Left lung (tissue), 10 donors: Measurements from ENCODE around the gene INPP1. TPM values are rescaled to one million over a fixed set of nuclear protein-coding genes. Genes with fewer than 3 reads are reported as not detected.

Experiments
- ATAC-seq: fragments of 200-7000 bp; cut with Tn5 transposase; one replicate; pipeline ENCODE4 v1.9.1; 2020; ENCODE audit warnings: moderate library complexity
- DNase-seq, 4 donors: peaks; one replicate each; pipeline ENCODE4 v3.0.0-alpha.2; 2013 to 2020
- H3K27ac ChIP-seq, 2 donors: fragments of 200-600 bp; sonication (generic) in 1 of 2; one replicate each; pipeline versions ENCODE4 v1.5.0 to v1.8.0; 2020 to 2021
- H3K27me3 ChIP-seq, 2 donors: fragments of 200-600 bp; sonication (generic) in 1 of 2; one replicate each; pipeline versions ENCODE4 v1.5.0 to v1.8.0; 2020 to 2021
- H3K36me3 ChIP-seq, 2 donors: fragments of 200-600 bp; sonication (generic) in 1 of 2; one replicate each; pipeline versions ENCODE4 v1.5.0 to v1.8.0; 2020 to 2021
- H3K4me1 ChIP-seq, 2 donors: fragments of 200-600 bp; one replicate each; pipeline ENCODE4 v1.8.0; 2021
- H3K4me3 ChIP-seq, 2 donors: fragments of 200-600 bp; sonication (generic) in 1 of 2; one replicate each; pipeline versions ENCODE4 v1.5.0 to v1.8.0; 2020 to 2021; ENCODE audit warnings: mild to moderate bottlenecking in 1 of 2
- H3K9me3 ChIP-seq, 2 donors: fragments of 200-600 bp; sonication (generic) in 1 of 2; one replicate each; pipeline versions ENCODE4 v1.5.0 to v1.8.0; 2020 to 2021
- intact Hi-C, 2 donors: fragments of 100-400 bp; cut with DNase I; formaldehyde crosslinking; loops; one replicate each; pipeline versions ENCODE4 v1.11.2 to v1.14.2; 2022
- polyA plus RNA-seq, 6 donors: library from polyadenylated mRNA; unstranded; fragments of 120-200 nt; gene quantifications; one replicate each; pipeline ENCODE4 v1.2.1, GENCODE V29; 2013; ENCODE audit not compliant: insufficient read length in 6 of 6
- total RNA-seq, 2 donors: library from RNA; stranded (reverse); fragmentation: NEBNext Ultra II Directional; extraction: Animal tissue kit (Norgen Biotek cat#: 25700); gene quantifications; one replicate each; pipeline ENCODE4 v1.2.1, GENCODE V29; 2021
- TF ChIP-seq, protein P1 (sequence below), 2 donors: fragments of 200-600 bp; sonication (generic) in 1 of 2; IDR thresholded peaks; one replicate each; pipeline versions ENCODE4 v1.5.0 to v1.8.0; 2021; ENCODE audit warnings: antibody characterized with exemption in 2 of 2
- donor health status: DM: no; HTN: yes; CAD: no.
- donor health status: DM: no; HTN: no; CAD: no.

INPP1 gene
- total and polyA plus RNA-seq, 8 donors: 21.0 to 35.2 (median 26.7) TPM

GRCh38 chr2:190379249-190379964 lies 36.0 kb downstream of the INPP1 start:
- H3K9me3 ChIP-seq: no peaks in the 10 kb centered on the region
- no peaks in the 10 kb centered on the region for H3K36me3 ChIP-seq
- peak overlapping the region in 1 of 2 donors; percentile 23 for H3K27ac ChIP-seq
- ATAC-seq: peak; percentile 95
- H3K27me3 ChIP-seq: no peaks in the 10 kb centered on the region
- H3K4me3 ChIP-seq: no peak overlapping the region
- peak in 2 of 4 donors; percentile 53 to 82 for DNase-seq
- intact Hi-C loops: no loop called here
- no peaks in the 10 kb centered on the region for H3K4me1 ChIP-seq
- TF ChIP-seq, protein P1, sequence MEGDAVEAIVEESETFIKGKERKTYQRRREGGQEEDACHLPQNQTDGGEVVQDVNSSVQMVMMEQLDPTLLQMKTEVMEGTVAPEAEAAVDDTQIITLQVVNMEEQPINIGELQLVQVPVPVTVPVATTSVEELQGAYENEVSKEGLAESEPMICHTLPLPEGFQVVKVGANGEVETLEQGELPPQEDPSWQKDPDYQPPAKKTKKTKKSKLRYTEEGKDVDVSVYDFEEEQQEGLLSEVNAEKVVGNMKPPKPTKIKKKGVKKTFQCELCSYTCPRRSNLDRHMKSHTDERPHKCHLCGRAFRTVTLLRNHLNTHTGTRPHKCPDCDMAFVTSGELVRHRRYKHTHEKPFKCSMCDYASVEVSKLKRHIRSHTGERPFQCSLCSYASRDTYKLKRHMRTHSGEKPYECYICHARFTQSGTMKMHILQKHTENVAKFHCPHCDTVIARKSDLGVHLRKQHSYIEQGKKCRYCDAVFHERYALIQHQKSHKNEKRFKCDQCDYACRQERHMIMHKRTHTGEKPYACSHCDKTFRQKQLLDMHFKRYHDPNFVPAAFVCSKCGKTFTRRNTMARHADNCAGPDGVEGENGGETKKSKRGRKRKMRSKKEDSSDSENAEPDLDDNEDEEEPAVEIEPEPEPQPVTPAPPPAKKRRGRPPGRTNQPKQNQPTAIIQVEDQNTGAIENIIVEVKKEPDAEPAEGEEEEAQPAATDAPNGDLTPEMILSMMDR (IDR thresholded peaks at IDR 0.05): no peak

GRCh38 chr2:190380962-190381412 lies 37.6 kb downstream of the INPP1 start:
- Histone ChIP-seq H3K4me1 (no peaks in the 10 kb centered on the region), H3K27me3 (no peaks in the 10 kb centered on the region), H3K36me3 (no peaks in the 10 kb centered on the region), H3K27ac (no peak overlapping the region), H3K4me3 (no peak overlapping the region), H3K9me3 (no peaks in the 10 kb centered on the region)
- TF ChIP-seq, protein P1 (IDR thresholded peaks at IDR 0.05): no peak
- DNase-seq (no peak), ATAC-seq (no peak)
- intact Hi-C loops: no loop called here

- Histone ChIP-seq H3K4me3 (no peak overlapping the region), H3K27me3 (no peaks in the 10 kb centered on the region), H3K27ac (no peak overlapping the region), H3K4me1 (no peaks in the 10 kb centered on the region), H3K9me3 (no peaks in the 10 kb centered on the region), H3K36me3 (no peaks in the 10 kb centered on the region)
- TF ChIP-seq, protein P1 (IDR thresholded peaks at IDR 0.05): peak; percentile 21 to 40
- intact Hi-C loops: no loop called here
- ATAC-seq: peak; percentile 71
- DNase-seq: no peak
These were observed 39.5 kb downstream of the INPP1 start for GRCh38 chr2:190382851-190383250.

- intact Hi-C loops: no loop called here
These were observed 44.0 kb downstream of the INPP1 start for GRCh38 chr2:190387422-190387821.

DNA sequence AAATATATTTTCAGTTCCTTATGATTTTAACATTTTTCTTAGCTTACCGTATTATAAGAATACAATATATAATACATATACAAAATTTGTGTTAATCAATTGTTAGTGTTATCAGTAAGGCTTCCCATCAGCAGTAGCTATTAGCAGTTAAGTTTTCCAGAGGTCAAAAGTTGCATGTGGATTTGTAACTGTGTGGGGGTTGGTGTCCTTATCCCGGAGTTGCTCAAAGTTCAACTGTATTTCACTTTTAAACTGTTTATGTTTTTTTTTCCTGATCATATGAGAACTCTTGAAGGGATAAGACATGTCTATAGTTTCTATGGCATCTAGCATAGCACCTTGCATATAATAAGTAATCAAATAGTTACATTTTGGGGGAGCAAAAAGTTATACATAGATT lies 52.9 kb downstream of the INPP1 start:
- no peak for DNase-seq
- Histone ChIP-seq H3K4me3 (no peak overlapping the region), H3K36me3 (no peaks in the 10 kb centered on the region), H3K9me3 (no peaks in the 10 kb centered on the region), H3K27ac (no peak overlapping the region), H3K4me1 (no peaks in the 10 kb centered on the region), H3K27me3 (no peaks in the 10 kb centered on the region)
- intact Hi-C loops: no loop called here
- TF ChIP-seq, protein P1 (IDR thresholded peaks at IDR 0.05): no peak
- ATAC-seq: no peak

More at GRCh38 chr2:190387422-190387821, 44.0 kb downstream of the INPP1 start:
- DNase-seq: no peak
- Histone ChIP-seq H3K27me3 (no peaks in the 10 kb centered on the region), H3K36me3 (no peaks in the 10 kb centered on the region), H3K9me3 (no peaks in the 10 kb centered on the region), H3K27ac (no peak overlapping the region), H3K4me1 (no peaks in the 10 kb centered on the region), H3K4me3 (no peak overlapping the region)
- TF ChIP-seq, protein P1 (IDR thresholded peaks at IDR 0.05): no peak
- no peak for ATAC-seq
